ENCODE results near the gene KCNC1.

Gene KCNC1

GRCh38 chr11:17803754-17804334 lies 69.3 kb downstream of the KCNC1 start:
- ATAC-seq = no peak
- TF ChIP-seq CSDC2 (CRISPR knock-in tag; IDR thresholded peaks at IDR 0.05) (no peak), ARNTL (CRISPR knock-in tag; IDR thresholded peaks at IDR 0.05; ENCODE audit: borderline replicate concordance, low read depth) (no peak), ZFP30 (CRISPR knock-in tag; IDR thresholded peaks at IDR 0.05) (no peak), BACH2 (CRISPR knock-in tag; IDR thresholded peaks at IDR 0.05; ENCODE audit: borderline replicate concordance) (no peak), TSHZ2 (CRISPR knock-in tag; IDR thresholded peaks at IDR 0.05) (no peak), ZNF70 (CRISPR knock-in tag; IDR thresholded peaks at IDR 0.05) (no peak), TOX (CRISPR knock-in tag; IDR thresholded peaks at IDR 0.05; ENCODE audit: borderline replicate concordance) (no peak), ZNF8 (CRISPR knock-in tag; IDR thresholded peaks at IDR 0.05) (no peak), SNAI2 (CRISPR knock-in tag; IDR thresholded peaks at IDR 0.05) (no peak), ZFP3 (CRISPR knock-in tag; IDR thresholded peaks at IDR 0.05) (no peak), PPARA (CRISPR knock-in tag; IDR thresholded peaks at IDR 0.05; ENCODE audit: borderline replicate concordance) (no peak), ZNF565 (CRISPR knock-in tag; conservative IDR thresholded peaks at IDR 0.05; ENCODE audit: low read depth) (no peak), OSR1 (CRISPR knock-in tag; IDR thresholded peaks at IDR 0.05) (no peak), TCF4 (CRISPR knock-in tag; IDR thresholded peaks at IDR 0.05; ENCODE audit: borderline replicate concordance) (no peak), POU6F1 (CRISPR knock-in tag; IDR thresholded peaks at IDR 0.05; ENCODE audit: borderline replicate concordance, low read depth) (no peak), RARB (CRISPR knock-in tag; IDR thresholded peaks at IDR 0.05) (no peak), ESRRG (CRISPR knock-in tag; IDR thresholded peaks at IDR 0.05) (no peak)
- TF ChIP-seq, protein P1, sequence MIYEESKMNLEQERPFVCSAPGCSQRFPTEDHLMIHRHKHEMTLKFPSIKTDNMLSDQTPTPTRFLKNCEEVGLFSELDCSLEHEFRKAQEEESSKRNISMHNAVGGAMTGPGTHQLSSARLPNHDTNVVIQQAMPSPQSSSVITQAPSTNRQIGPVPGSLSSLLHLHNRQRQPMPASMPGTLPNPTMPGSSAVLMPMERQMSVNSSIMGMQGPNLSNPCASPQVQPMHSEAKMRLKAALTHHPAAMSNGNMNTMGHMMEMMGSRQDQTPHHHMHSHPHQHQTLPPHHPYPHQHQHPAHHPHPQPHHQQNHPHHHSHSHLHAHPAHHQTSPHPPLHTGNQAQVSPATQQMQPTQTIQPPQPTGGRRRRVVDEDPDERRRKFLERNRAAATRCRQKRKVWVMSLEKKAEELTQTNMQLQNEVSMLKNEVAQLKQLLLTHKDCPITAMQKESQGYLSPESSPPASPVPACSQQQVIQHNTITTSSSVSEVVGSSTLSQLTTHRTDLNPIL (CRISPR knock-in tag; IDR thresholded peaks at IDR 0.05; ENCODE audit: low read depth) = no peak

- TF ChIP-seq, protein P1 (CRISPR knock-in tag; IDR thresholded peaks at IDR 0.05; ENCODE audit: low read depth) = no peak
- TF ChIP-seq TCF4 (CRISPR knock-in tag; IDR thresholded peaks at IDR 0.05; ENCODE audit: borderline replicate concordance) (no peak), ISL1 (CRISPR knock-in tag; IDR thresholded peaks at IDR 0.05) (no peak), ZFP3 (CRISPR knock-in tag; IDR thresholded peaks at IDR 0.05) (no peak), OSR1 (CRISPR knock-in tag; IDR thresholded peaks at IDR 0.05) (no peak), RARB (CRISPR knock-in tag; IDR thresholded peaks at IDR 0.05) (no peak), TOX (CRISPR knock-in tag; IDR thresholded peaks at IDR 0.05; ENCODE audit: borderline replicate concordance) (no peak)
- TF ChIP-seq, protein P2, sequence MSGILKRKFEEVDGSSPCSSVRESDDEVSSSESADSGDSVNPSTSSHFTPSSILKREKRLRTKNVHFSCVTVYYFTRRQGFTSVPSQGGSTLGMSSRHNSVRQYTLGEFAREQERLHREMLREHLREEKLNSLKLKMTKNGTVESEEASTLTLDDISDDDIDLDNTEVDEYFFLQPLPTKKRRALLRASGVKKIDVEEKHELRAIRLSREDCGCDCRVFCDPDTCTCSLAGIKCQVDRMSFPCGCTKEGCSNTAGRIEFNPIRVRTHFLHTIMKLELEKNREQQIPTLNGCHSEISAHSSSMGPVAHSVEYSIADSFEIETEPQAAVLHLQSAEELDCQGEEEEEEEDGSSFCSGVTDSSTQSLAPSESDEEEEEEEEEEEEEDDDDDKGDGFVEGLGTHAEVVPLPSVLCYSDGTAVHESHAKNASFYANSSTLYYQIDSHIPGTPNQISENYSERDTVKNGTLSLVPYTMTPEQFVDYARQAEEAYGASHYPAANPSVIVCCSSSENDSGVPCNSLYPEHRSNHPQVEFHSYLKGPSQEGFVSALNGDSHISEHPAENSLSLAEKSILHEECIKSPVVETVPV (CRISPR knock-in tag; IDR thresholded peaks at IDR 0.05) = no peak
- ATAC-seq = no peak
Measured at GRCh38 chr11:17805043-17805442, 70.5 kb downstream of the KCNC1 start.

DNA sequence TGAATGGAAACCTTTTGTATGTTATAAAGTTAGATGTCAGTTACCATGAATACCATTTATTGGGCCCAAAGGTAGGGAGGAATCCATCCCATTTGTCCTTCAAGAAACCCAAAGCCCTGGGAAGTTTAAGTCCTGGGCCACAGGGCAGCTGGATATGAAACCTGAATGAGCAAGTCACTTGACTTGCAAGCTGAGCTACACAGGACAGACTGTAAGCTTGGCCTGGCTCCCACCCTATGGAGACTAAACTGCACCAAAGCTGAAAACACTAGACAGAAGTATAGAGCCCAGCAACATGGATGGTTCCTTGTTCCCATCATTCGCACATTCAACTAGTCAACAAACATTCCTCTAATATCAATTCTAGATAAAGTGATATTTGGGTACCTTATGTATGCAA lies 71.3 kb downstream of the KCNC1 start:
- no peak for ATAC-seq
- no peak for TF ChIP-seq GLIS3 (CRISPR knock-in tag; IDR thresholded peaks at IDR 0.05)
- TF ChIP-seq, protein P1 (CRISPR knock-in tag; IDR thresholded peaks at IDR 0.05; ENCODE audit: low read depth) = no peak
- no peak for TF ChIP-seq ISL1 (CRISPR knock-in tag; IDR thresholded peaks at IDR 0.05)
- TF ChIP-seq RARB (CRISPR knock-in tag; IDR thresholded peaks at IDR 0.05) = no peak
- no peak for TF ChIP-seq TSHZ2 (CRISPR knock-in tag; IDR thresholded peaks at IDR 0.05)
- no peak for TF ChIP-seq ZNF565 (CRISPR knock-in tag; conservative IDR thresholded peaks at IDR 0.05; ENCODE audit: low read depth)
- TF ChIP-seq ESRRG (CRISPR knock-in tag; IDR thresholded peaks at IDR 0.05) = no peak
- TF ChIP-seq ZNF70 (CRISPR knock-in tag; IDR thresholded peaks at IDR 0.05) = no peak
- no peak for TF ChIP-seq ARNTL (CRISPR knock-in tag; IDR thresholded peaks at IDR 0.05; ENCODE audit: borderline replicate concordance, low read depth)
- TF ChIP-seq ZFP3 (CRISPR knock-in tag; IDR thresholded peaks at IDR 0.05) = no peak
- no peak for TF ChIP-seq OSR1 (CRISPR knock-in tag; IDR thresholded peaks at IDR 0.05)
- TF ChIP-seq BACH2 (CRISPR knock-in tag; IDR thresholded peaks at IDR 0.05; ENCODE audit: borderline replicate concordance) = no peak
- TF ChIP-seq POU6F1 (CRISPR knock-in tag; IDR thresholded peaks at IDR 0.05; ENCODE audit: borderline replicate concordance, low read depth) = no peak
- no peak for TF ChIP-seq ZNF8 (CRISPR knock-in tag; IDR thresholded peaks at IDR 0.05)
